Ramos (cell line): ENCODE measurements around the gene GALM.
"Not testable (repeated sequence)": the region's sequence is repeated elsewhere in the genome, so short reads cannot be mapped to it uniquely, and the experiment has no call there.

Source experiments
- in situ Hi-C: fragments of 300-500 bp; cut with MboI; formaldehyde crosslinking; loops from one replicate; pipeline ENCODE4 v1.14.3; 2022; ENCODE audit warnings: low sequenced_read_pairs; ENCODE audit not compliant: unreplicated experiment

The GALM gene

DNA sequence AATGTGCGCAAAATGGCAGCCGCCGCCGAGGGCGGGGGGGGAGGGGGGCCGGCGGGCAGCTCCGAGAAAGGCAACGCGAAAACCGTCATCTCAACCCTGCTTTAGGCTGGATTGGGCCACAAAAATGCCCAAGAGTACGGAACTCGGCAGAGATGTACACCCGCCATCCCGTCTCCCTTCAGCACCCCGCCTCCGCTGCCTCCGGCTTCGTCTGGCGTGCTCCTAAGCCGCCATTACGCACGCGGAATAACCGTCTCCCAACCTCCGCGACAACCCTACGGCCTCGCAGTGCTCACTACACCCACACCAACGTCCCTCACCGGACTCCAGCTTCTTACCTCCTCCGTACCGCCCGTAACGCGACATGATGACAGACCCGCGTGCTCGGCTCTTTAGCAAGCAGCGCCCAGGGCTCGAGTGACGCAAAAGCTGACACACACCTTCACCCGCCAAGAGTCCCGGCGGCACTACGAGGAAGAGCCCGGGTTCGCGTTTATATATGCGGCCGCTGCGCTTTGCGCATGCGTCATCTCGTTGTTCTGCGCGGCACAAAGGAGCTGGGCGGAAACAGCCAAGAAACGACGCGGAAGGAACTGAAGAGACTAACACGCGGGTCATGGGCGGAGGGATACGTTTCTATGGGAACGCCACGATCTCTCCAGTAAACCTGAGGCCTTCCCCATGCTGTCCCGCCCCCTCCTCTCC is 85.1 kb downstream of the GALM start, which contains the start of gene SRSF7:
Gene SRSF7, minus strand, starts transcription at position 471 of the 705 bp plus-strand sequence. Its CDS starts 105 bp downstream, at position 366.
- in situ Hi-C loops, result no loop called here

DNA sequence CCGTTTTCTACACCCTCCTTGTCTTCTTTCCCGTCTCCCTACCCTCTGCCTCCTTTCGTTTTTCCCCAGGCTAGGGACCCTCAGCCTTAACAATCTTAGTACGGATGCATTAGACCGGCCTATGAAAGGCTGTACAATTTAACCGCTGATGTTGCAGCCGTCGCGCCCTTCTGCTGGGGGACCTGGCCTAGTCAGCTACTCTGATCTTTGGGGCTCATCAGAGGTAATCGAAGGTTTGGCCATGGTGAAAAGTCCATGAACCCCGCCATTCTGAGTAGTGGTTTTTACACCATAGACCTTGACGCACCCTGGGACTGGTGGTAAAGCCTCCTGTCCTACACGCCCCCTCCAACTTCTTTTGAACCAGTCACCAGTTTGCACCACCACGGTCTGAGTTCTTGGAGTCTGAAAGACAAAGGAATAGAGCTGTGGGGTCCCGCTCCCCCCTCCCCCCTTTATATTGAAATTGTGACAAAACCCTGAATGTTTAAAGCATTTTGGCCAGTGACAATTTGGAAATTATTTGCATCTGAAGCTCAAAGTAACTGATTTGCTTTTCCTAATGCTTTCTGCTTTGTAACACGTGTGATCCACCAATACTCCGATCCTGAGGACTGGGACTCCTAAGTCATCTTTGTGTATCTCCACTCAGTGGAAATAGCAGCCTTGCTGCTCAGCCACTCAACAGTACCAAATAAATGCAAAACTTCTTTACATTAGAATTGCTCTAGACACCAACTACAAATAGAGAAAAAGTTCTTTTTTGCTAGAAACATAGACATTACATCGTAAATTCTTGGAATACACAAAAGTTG is 85.9 kb downstream of the GALM start:
- in situ Hi-C loops, result no loop called here

DNA sequence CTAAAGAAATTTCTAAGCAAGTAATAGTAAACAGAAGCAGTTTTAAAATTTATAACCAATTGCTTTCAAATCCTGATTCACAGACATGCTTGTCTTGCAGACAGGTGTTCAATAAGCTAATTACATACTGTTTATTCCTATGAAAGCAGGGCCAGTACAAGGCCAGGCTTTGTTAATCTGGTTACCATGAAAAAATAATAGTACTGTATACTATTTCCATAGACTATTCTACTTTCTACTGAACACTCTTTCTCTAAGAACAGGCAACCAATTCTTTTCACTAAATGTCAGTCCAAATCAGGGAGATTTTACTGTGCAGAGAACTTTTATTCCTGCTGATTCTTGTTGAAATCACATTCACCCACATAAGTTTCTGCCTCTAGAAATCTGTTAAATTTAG is 88.1 kb downstream of the GALM start:
- in situ Hi-C loops, result no loop called here

DNA sequence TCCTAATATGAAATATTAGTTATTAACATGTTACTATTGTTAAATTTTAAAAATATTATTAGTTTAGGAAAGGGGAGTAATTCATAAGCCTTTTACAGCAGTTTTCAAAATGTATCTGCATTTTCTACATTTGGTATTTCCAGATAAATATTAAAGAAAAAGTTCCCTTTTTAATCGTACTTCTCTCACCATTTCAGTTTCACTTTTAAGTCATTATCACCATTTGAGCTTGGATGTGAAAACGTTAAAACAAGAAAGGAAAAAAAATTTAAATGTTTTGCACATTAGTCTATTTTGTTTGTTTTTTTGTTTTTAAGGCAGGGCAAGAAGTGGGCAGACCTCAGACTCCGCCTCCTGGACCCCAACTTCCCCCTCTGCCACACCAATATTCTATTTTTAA is 88.6 kb downstream of the GALM start:
- in situ Hi-C loops, result no loop called here

DNA sequence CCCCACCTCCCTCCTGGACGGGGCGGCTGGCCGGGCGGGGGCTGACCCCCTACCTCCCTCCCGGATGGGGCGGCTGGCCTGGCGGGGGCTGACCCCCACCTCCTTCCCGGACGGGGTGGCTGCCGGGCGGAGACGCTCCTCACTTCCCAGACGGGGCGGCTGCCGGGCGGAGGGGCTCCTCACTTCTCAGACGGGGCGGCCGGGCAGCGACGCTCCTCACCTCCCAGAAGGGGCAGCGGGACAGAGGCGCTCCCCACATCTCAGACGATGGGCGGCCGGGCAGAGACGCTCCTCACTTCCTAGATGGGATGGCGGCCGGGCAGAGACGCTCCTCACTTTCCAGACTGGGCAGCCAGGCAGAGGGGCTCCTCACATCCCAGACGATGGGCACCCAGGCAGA is 90.0 kb downstream of the GALM start:
- in situ Hi-C loops, result not testable (repeated sequence)

DNA sequence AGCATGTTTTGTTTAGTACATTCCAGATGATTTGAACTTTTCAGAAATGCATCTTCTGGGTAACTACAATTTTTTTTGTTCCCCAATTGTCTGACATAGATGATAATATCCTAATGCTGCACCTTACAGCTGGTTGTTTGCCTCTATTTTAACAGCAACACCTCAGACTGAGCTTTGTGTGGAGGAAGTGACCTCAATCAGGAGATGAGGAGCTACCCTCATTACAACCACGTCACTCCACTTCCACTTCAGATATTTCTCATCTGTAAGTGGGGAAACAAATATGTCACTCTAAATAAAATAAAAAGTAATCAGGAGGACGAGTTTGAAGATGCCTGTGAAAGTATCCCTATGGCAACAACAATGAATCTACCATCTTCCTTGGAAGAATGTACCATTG is 97.3 kb downstream of the GALM start:
- in situ Hi-C loops, result no loop called here

DNA sequence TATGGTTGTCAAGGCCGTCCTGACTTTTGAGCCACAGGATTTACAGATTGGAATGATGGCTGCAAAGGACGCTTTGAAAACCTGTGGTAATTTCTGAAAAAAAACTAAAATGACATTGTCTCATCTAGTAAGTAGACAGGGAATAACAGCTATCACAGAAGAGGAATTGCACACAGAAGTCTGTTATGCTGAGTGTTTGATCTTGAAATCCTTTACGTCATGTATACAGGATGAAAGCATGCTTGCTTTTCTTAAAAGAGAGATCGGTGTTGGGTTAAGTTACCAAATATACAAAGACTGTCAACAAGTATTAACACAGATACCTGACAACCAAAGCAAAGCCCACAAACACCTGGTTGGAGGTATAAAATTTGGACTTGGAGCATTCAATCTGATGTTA is 97.8 kb downstream of the GALM start:
- in situ Hi-C loops, result no loop called here

DNA sequence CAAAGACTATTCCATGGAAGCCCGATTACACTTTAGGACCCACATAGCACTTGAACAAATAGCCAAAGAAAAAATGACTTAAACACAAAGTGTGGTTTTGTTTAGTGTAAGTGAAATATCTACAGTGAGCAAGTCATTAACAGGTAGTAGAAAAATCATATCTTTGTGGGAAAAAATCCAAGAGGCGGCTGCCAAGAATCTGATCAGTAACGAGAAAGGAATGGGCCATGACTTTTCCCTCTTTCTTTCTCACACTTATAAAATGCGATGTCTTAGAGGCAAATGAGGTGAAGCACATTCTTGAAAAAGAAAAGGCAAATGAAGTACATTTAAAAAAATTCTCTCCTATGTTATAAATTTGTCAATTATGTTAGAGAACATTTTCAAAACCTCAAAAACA is 99.2 kb downstream of the GALM start:
- in situ Hi-C loops, result no loop called here

DNA sequence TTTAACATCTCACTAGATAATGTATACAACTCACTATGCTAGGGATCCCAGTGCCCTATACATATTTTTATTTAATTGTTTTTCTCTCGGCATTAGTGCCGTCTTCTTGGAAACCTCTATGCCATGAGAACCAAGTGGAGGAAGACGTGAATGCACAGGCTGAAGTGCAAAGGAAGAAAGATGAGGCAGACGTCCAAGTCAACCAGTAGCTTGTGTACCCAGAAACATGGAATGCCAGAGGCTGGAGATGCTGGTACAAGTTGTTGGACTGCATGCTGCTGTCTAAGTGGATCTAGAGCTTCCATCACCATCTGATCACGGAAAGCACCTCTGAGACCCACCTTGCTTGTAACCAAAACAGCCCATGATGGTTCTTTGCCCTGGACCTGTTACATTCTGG is 99.6 kb downstream of the GALM start:
- in situ Hi-C loops, result no loop called here

DNA sequence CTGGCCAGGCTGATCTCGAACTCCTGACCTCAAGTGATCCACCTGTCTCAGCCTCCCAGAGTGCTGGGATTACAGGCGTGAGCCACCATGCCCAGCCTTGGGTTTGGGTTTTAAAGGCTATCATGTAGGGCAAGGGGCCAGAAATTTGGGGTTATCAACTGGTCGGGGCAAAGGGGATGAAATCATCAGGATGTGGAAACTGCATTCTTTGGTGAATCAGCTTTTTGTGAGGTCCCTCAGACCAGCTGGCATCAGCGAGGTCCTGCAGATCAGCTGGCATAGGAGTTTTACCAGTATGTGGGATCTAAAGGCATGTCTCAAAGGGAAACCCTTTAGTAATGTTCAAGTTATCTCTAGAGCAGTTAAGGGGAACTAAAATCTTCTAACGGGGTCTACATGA is 105.7 kb downstream of the GALM start:
- in situ Hi-C loops, result no loop called here

DNA sequence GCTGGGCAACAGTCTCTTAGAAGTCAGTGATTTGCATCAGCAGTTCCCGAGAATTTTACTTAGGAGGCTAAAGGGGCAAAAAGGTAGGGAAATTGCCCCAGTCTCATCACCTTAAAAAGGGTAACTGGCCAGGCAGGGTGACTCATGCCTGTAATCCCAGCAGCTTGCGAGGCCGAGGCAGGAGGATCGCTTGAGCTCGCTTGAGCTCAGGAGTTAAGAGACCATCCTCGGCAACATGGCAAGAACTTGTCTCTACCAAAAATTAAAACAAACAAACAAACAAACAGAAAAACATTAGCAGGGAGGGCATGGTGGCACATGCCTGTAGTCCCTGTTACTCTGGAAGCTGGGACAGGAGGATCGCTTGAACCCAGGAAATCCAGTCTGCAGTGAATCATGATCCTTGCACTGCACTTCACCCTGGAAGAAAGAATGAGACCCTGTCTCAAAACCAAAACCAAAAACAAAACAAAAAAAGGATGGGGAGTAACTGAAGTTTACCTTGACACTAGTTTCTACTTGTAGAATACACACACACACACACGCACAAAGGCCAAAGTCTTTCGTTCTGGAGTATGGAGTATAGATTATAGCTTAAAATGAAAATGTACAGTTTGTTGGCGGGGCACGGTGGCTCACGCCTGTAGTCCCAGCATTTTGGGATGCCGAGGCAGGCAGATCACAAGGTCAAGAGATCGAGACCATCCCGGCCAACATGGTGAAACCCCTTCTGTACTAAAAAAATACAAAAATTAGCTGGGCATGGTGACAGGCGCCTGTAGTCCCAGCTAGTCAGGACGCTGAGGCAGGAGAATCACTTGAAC is 109.4 kb downstream of the GALM start:
- in situ Hi-C loops, result no loop called here

DNA sequence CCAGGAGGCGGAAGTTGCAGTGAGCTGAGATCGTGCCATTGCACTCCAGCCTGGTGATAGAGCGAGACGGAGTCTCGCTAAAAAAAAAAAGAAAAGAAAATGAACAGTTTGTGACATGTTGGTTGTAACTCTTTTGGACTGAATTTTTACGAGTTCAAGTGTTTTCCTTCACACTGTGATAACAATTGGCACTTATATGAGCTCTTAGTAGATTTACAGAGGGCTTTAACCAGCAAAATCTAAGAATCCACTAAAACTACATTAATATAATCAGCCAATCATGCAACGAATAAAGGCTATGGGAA is 110.0 kb downstream of the GALM start:
- in situ Hi-C loops, result no loop called here

DNA sequence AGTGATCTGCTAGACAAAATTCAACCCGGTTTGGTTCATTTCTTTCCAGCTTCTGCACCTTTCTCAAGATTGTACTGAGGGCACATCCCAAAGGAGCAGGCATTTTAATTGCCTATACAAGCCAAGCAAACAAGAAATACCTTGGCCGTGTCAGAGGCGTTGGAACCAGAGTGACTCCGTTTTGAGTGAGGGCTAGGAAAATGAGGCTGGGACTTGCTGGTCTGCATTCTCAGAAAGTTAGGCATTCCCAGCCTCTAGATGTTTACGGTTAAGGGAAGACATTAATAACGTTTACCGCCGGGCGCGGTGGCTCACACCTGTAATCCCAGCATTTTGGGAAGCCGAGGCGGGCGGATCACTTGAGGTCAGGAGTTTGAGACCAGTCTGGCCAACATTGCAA is 110.6 kb downstream of the GALM start:
- in situ Hi-C loops, result no loop called here

DNA sequence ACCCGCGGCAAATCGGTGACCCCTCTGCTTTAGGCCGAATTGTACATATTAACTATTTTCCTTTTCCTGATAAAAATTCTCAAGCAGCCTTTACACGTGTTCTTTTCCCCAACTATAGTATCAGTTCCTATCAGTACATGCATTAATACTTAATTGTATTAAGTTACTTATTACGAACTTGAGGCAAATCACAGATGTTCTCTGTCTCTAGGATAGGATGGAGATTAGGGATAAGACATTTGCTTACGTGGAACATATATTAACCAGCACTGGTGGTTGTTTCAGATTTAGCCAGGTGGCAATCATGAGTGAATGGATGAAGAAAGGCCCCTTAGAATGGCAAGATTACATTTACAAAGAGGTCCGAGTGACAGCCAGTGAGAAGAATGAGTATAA is 112.8 kb downstream of the GALM start:
- in situ Hi-C loops, result no loop called here

DNA sequence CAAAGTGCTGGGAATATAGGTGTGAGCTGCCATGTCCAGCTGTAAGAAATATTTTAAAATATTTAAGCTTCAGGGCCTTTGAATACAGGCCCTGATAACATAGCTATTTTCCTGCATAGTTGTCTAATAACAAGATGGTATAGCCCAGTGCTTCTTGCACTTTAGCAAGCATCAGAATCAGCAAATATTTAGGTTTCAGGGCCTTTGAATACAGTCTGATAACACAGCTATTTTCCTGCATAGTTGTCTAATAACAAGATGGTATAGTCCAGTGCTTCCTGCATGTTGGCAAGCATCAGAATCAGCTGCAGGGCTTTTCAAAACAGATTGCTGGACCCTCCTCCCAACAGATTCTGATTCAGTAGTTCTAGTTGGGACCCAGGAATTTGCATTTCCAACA is 117.7 kb downstream of the GALM start:
- in situ Hi-C loops, result no loop called here
